Measurements from ENCODE around the gene NPIPA1.
A peak's percentile ranks its signal among the peaks of the same experiment; 100 is the strongest.
"Not testable (repeated sequence)": the region's sequence is repeated elsewhere in the genome, so short reads cannot be mapped to it uniquely, and the experiment has no call there.

NPIPA1 gene

DNA sequence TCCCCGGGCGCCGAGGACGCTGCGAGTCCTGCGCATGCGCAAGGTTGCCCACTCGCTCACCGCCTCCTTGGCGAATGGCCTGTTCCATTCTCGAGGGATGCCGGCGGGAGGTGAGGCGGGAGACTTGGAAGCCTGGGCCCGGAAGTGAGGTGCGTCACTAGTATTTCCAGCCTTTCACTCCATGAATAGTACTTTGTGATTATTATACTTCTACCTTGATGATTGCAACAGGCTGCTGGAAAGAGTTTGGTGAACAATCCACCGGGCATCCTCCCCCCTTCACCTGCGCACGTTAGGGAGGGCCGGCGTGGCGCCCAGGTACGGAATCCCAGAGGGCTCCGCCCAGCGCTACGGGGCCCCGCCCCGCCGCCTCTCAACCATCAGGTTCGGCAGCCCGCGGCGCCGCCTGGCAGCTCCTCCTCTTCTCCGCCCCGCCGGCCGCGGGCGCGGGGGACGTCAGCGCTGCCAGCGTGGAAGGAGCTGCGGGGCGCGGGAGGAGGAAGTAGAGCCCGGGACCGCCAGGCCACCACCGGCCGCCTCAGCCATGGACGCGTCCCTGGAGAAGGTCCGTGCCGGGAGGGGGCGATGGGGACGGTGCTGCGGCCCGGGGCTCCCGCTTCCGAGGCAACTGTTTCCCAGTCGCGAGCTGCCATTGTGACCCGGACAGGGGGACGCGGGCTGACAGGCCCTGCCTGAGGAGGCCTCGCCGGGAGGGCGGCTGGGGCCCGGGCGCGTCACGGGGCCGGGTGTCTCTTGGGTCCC, 37.6 kb downstream of the NPIPA1 start, which contains the start of gene PDXDC1:
Gene PDXDC1 (plus strand): TSS at position 371 of the 762 bp plus-strand sequence. CDS start 174 bp downstream, at position 545.
- DNase-seq (ENCODE audit: low read depth) = peak; percentile 95
- peak within 1 kb of the TSS; percentile 72 for H3K4me3 ChIP-seq (ENCODE audit: low read depth, low read length)
- TF ChIP-seq POLR2A (IDR thresholded peaks at IDR 0.05; ENCODE audit: extremely low read depth, insufficient read length) = peak; percentile 55

DNA sequence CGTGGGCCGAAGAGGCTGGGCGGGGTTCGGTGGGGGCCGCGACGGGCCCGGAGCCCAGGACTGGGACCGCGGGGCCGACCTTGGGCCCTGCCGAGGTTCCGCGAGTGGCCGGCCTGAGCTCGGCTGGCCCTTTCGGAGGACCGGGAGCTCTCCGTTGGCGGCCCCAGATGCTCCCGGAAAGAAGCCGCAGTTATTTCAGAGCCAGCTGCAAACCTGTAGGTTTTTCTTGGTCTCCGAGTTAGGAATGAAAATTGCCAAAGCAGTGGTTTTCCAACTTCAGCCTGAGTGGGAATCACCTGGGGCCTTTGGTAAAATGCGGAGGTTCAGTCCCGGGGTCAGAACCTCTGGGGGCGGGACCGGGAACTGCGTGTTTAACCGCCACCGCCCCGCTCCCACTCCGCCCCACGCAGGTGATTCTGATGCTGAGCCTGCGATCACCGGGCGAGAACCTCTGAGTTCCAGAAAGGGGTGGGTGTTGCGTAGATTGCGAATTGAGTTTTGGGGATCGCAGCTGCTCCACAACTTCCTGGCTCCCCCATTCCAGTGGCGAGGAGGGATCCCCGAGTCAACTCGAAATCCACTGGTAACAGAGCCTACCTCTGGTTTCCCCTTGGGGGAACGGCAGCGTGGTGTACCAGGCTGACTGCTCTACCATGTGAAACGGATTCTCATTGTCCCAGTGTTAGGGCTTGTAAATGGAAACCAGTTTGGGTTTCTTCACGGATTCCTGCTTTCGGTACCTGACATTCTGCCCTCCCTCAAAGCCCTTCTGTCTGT, 38.4 kb downstream of the NPIPA1 start:
- DNase-seq (ENCODE audit: low read depth) = peak; percentile 18
- H3K4me3 ChIP-seq (ENCODE audit: low read depth, low read length) = peak overlapping the region; percentile 72

DNA sequence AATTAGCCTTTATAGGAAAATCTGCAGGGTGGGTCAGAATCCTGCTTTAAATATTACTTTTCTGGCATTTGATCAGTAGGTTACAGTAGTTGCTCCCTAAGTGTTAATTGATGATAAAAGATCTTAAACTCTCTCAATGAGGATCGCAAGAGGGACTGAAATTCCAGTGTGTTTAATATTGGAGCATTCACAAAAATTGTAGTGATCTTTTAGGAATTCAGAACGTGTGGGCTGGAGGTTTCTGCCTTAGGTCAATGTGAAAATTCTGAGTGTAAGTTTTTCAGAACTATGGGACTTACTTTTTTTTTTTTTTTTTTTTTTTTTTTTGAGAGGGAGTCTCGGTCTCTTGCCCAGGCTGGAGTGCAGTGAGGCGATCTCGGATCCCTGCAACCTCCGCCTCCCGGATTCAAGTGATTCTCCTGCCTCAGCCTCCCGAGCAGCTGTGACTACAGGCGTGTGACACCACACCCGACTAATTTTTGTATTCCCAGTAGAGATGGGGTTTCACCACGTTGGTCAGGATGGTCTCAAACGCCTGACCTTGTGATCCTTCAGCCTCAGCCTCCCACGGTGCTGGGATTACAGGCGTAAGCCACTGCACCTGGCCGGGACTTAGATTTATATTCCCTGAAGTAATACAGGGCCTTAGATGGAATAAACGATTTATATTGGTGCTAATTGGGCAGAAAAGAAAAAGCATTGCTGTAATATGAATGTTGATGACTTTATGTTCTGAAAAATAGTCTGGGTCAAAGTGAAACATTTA, 39.9 kb downstream of the NPIPA1 start:
- not testable (repeated sequence) for H3K4me3 ChIP-seq (ENCODE audit: low read depth, low read length); DNase-seq (ENCODE audit: low read depth)

DNA sequence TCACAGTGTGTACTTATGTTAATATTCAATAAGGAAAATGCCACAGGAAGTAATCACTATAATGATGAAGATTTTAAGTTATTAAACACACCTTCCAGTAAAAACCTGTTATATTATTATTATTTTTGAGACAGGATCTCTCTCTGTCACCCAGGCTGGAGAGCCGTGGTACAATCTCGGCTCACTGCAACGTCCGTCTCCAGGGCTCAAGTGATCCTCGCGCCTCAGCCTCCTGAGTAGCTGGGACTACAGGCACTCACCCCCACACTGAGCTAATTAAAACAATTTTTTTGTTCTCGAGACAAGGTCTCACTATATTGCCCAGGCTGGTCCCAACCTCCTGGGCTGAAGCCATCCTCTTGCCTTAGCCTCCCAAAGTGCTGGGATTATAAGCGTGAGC, 41.0 kb downstream of the NPIPA1 start:
- DNase-seq (ENCODE audit: low read depth); H3K4me3 ChIP-seq (ENCODE audit: low read depth, low read length): not testable (repeated sequence)

DNA sequence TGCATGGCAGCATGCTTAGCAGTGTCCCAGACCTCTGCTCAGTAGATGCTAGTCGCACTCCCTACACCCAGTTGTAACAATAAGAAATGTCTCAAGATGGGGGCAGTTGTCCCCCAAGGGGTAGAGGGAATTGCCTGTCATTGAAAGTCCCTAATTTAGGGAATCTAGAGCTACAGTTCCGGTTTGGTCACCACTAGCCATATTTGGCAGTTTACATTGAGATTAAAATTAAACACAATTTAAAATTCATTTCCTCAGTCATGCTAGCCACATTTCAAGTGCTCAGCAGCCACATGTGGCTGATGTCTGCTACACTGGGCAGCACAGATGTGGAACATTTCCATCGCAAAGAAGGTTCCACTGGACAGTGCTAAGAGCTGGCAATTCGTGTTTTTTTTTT, 41.7 kb downstream of the NPIPA1 start:
- DNase-seq (ENCODE audit: low read depth); H3K4me3 ChIP-seq (ENCODE audit: low read depth, low read length): not testable (repeated sequence)

DNA sequence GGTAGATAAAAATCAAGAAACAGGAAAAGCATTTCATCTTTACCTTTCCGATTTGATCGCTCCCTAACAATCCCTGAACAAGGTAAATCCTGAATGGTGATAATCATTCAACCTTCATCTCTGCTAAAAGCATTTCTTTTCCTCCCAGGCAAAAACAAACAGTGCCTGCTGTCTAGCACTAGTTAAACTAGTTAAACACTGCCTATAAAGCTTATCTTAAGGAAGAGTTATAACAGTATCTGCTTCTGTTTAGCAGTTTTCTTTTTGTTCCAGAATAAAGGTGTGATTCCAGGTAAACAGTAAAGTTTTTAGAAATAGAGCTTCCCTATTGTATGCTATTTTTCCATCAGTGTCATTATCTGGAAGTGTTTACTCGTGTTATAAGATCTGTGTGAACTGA, 44.0 kb downstream of the NPIPA1 start:
- not testable (repeated sequence) for DNase-seq (ENCODE audit: low read depth); H3K4me3 ChIP-seq (ENCODE audit: low read depth, low read length)

DNA sequence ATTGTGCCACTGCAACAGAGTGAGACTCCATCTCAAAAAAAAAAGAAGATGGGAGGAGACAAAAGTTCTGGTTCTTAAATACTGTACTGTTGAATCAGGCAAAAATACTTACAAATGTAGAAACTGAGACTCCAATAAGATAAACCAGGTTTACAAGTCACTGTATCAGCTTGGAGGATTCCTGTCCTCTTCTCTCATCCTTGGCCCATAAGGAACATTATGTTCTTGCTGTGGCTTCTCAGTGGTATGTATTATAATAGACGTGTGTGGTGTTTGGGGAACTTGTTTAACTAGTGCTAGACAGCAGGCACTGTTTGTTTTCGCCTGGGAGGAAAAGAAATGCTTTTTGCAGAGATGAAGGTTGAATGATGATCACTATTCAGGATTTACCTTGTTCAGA, 45.3 kb downstream of the NPIPA1 start:
- not testable (repeated sequence) for H3K4me3 ChIP-seq (ENCODE audit: low read depth, low read length); DNase-seq (ENCODE audit: low read depth)

DNA sequence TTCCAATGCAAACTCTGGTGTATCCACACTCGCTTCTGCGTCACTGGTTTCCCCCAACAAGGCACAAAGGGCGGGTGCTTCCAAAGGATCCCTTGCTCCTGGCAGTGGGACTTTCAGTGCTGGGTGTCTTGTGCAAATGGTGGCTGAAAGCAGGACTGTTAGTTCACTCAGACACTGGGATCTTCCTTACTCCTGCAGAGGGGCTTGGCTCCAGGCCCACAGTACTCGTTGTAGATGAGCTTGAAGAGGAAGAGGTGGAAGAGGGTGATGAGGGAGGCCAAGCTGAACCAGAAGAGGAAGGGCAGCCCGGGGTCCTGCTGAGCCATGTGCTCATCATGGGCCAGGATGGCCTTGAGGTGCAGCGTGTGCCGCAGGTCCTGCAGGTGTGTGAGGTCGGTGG, 50.8 kb downstream of the NPIPA1 start:
- not testable (repeated sequence) for DNase-seq (ENCODE audit: low read depth); H3K4me3 ChIP-seq (ENCODE audit: low read depth, low read length)

DNA sequence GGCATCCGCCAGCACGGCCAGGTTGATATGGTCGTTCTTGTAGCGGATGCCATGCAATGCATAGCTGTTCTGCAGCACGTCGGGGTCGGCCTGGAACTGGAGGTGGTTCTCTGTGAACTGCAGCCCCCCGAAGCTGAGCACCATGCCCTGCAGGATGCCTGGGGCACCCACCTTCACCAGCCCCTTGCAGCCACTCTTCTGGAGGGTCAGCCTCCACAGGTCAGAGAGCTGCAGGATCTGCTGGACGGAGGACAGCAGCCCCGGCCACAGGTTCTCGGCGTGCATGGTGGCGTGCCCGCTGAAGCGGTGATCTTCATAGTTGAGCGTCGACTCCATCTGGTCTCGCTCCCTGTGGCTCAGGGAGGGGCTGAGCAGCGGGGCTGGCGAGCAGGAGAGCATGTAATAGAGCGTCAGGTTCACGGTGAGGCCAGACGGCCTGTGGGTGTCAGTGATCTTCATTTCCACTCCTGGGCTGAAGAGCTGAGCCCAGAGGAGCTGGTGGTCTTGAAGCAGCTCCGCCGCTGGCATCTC, 51.5 kb downstream of the NPIPA1 start:
- H3K4me3 ChIP-seq (ENCODE audit: low read depth, low read length); DNase-seq (ENCODE audit: low read depth): not testable (repeated sequence)

DNA sequence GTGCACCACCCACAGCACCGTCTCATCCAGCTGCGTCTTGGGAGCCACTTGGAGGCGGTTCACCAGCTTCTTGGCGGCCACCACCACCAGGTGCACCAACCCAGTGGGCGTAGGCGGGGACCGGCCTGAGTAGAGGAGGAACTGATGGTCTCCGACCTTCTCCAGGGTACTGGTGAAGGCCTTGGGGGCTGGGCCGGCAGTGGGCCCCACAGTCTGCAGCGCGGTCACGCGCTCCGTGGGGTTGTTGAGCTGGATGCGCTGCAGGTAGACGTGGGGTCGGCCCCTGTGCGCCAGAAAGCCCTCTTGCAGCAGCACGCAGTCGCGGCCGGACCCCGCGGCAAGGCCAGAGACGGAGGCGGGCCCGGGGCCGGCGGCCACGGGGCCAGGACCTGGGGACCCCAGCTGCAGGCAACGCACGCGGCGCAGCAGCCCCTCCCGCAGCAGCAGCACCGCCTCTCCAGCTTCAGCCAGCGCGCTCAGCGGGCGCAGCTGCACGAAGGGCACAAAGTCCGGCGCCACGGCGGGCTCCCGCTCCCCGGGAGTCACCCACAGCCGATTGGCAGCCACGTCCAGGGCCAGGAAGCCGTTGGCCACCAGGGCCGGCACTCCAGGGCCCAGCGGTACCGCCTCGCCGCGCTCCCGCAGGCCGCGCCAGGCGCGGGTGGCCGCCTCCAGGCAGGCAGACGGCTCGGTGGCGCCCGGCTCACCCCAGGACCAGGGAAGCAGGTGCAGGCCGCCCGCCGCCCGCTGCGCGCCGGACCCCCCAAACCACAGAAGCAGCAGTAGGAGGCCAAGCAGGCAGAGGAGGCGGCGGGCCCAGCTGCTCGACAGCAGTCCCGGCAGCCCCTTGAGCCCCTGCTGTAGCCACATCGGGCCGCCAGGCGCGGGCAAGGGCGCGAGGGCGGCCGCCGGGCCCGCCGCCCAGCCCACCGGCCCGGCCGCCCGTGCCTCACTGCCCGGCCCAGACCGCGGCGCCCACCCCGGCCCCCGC, 52.3 kb downstream of the NPIPA1 start:
- DNase-seq (ENCODE audit: low read depth); H3K4me3 ChIP-seq (ENCODE audit: low read depth, low read length): not testable (repeated sequence)

DNA sequence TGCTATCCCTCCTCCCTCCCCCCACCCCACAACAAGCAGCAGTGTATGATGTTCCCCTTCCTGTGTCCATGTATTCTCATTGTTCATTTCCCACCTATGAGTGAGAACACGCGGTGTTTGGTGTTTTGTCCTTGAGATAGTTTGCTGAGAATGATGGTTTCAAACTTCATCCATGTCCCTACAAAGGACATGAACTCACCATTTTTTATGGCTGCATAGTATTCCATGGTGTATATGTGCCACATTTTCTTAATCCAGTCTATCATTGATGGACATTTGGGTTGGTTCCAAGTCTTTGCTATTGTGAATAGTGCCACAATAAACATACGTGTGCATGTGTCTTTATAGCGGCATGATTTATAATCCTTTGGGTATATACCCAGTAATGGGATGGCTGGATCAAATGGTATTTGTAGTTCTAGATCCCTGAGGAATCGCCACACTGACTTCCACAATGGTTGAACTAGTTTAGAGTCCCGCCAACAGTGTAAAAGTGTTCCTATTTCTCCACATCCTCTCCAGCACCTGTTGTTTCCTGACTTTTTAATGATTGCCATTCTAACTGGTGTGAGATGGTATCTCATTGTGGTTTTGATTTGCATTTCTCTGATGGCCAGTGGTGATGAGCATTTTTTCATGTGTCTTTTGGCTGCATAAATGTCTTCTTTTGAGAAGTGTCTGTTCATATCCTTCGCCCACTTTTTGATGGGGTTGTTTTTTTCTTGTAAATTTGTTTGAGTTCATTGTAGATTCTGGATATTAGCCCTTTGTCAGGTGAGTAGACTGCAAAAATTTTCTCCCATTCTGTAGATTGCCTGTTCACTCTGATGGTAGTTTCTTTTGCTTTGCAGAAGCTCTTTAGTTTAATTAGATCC, 56.3 kb downstream of the NPIPA1 start:
- not testable (repeated sequence) for DNase-seq (ENCODE audit: low read depth); H3K4me3 ChIP-seq (ENCODE audit: low read depth, low read length)

DNA sequence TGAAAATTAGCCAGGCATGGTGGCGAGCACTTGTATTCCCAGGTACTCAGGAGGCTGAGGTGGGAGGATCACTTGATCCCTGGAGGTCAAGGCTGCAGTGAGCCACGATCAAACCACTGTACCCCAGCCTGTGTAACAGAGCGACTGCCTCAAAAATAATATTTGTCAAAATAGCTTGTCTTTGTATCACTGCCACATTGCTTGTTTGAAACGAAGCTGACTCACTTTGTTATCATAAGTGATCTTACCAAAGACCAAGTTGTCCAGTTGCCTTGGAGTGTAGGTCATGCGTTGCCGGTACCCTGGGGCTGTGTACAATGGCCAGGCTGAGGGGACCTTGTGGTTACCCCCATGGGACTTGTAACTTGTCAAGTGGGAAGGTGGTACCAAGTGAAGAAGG, 59.5 kb downstream of the NPIPA1 start:
- H3K4me3 ChIP-seq (ENCODE audit: low read depth, low read length); DNase-seq (ENCODE audit: low read depth): not testable (repeated sequence)

DNA sequence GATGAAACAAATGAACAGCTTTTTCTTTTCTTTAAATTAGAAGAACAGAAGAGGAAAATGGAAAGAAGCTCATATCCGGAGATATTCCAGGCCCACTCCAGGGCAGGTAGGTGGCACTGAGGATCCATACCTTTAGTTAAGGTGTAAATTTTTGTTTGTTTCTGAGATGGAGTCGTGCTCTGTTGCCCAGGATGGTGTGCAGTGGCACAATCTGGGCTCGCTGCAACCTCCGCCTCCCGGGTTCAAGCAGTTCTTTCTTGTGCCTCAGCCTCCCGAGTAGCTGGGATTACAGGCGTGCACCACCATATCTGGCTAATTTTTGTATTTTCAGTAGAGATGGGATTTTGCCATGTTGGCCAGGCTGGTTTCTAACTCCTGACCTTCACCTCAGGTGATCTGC, 61.1 kb downstream of the NPIPA1 start:
- DNase-seq (ENCODE audit: low read depth); H3K4me3 ChIP-seq (ENCODE audit: low read depth, low read length): not testable (repeated sequence)

DNA sequence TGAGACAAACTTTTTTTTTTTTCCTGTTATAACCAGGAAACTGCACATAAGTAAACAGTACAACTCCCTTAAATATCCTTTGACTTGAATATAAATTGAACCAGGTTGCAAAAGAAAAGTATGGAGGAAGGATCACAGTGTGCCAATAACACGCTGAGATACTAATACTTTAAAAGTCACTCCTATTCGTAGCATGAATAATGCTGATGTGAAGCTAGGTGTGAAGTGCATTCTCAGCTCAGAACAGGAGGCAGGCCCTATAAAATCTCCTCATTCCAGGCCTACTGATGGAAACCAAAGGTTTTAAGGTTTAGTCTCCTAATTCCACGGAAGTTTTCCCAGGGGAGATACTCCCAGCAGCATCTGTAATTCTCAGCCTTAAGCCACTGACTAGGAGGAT, 62.6 kb downstream of the NPIPA1 start:
- H3K4me3 ChIP-seq (ENCODE audit: low read depth, low read length); DNase-seq (ENCODE audit: low read depth): not testable (repeated sequence)
